H1 (cell line): ENCODE data around the gene GBE1. TPM values are rescaled to one million over a fixed set of nuclear protein-coding genes. Genes with fewer than 3 reads are reported as not detected.

Source experiments
- MAX ChIP-seq: IDR thresholded peaks from 2 replicates; pipeline ENCODE4 v1.6.1; 2012; ENCODE audit warnings: inconsistent platforms
- RAD21 ChIP-seq, 2 experiments: IDR thresholded peaks in 1 of 2; conservative IDR thresholded peaks in 1 of 2; 2 replicates each; pipeline ENCODE4 v1.6.1; 2011; ENCODE audit warnings: low read depth in 2 of 2, low read length in 2 of 2, improper control_type of control experiment in 1 of 2, inconsistent platforms in 1 of 2, mild to moderate bottlenecking in 1 of 2, moderate library complexity in 1 of 2
- USF2 ChIP-seq: IDR thresholded peaks from 2 replicates; pipeline ENCODE4 v1.6.1; 2011; ENCODE audit warnings: low read length, improper control_type of control experiment
- polyA plus RNA-seq, 7 experiments: library from polyadenylated mRNA; depleted of rRNA in 3 of 7; stranded (reverse) in 5 of 7; unstranded in 2 of 7; fragments of >200 nt in 5 of 7; fragments of 200-250 nt in 2 of 7; gene quantifications; 1 replicate in 5 of 7; 2 replicates in 1 of 7; 4 replicates in 1 of 7; pipeline versions ENCODE4 v1.2.1 to v1.2.3, GENCODE V29; 2011 to 2013; ENCODE audit warnings: missing spikeins in 2 of 7, mixed read lengths in 2 of 7
- total RNA-seq: library from RNA; stranded (reverse); fragmentation: NEBNext Ultra II Directional; extraction: Animal tissue kit (Norgen Biotek cat#: 25700); gene quantifications from 2 replicates; pipeline ENCODE4 v1.2.1, GENCODE V29; 2021

Gene GBE1
- total and polyA plus RNA-seq, 2 of the 8 experiments (the other 6 are each of a cell fraction or from before 2014, with no cell fraction given) = 3.3 to 7.3 TPM

GRCh38 chr3:81726132-81726531 is 35.3 kb downstream of the GBE1 start (continued):
- no peak for TF ChIP-seq MAX
- no peak for TF ChIP-seq RAD21 (IDR thresholded peaks at IDR 0.05 in 1 of 2, conservative IDR thresholded peaks at IDR 0.05 in 1 of 2; ENCODE audit: low read depth in 2 of 2, low read length in 2 of 2)
- TF ChIP-seq USF2 = no peak
